ENCODE results near the gene MAMDC2.

The MAMDC2 gene

DNA sequence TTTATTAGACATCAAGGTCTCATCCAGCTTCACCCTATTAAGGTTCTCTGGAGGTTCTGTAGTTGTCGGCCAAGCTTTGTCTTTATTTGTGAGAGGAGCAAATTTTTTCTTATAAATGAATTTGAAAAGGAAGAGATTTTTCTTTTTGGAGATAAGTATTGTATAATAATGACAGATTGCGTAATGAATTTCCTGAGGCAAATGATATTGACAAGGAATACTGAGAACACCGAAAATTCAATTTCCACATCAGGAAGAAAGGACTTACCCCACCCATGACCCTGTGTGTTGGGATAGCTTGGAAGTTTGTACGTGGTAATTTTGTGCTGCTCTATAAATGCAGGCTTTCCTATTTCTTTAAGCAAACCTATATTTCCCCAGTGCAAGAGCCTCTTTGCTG, 53.5 kb downstream of the MAMDC2 start:
- Histone ChIP-seq H3K4me3 (replicated peaks; ENCODE audit: low read depth, low read length) (no peak overlapping the region), H3K27me3 (replicated peaks; ENCODE audit: control insufficient read depth, insufficient read depth, low read length) (no peaks in the 10 kb centered on the region), H3K36me3 (ENCODE audit: control insufficient read depth, insufficient read depth, low read length) (no peaks in the 10 kb centered on the region)
- TF ChIP-seq, protein P1, sequence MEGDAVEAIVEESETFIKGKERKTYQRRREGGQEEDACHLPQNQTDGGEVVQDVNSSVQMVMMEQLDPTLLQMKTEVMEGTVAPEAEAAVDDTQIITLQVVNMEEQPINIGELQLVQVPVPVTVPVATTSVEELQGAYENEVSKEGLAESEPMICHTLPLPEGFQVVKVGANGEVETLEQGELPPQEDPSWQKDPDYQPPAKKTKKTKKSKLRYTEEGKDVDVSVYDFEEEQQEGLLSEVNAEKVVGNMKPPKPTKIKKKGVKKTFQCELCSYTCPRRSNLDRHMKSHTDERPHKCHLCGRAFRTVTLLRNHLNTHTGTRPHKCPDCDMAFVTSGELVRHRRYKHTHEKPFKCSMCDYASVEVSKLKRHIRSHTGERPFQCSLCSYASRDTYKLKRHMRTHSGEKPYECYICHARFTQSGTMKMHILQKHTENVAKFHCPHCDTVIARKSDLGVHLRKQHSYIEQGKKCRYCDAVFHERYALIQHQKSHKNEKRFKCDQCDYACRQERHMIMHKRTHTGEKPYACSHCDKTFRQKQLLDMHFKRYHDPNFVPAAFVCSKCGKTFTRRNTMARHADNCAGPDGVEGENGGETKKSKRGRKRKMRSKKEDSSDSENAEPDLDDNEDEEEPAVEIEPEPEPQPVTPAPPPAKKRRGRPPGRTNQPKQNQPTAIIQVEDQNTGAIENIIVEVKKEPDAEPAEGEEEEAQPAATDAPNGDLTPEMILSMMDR (IDR thresholded peaks at IDR 0.05; ENCODE audit: insufficient read depth, low read length, poor library complexity, severe bottlenecking) = no peak
- DNase-seq (ENCODE audit: extremely low read depth, insufficient read length) = no peak

DNA sequence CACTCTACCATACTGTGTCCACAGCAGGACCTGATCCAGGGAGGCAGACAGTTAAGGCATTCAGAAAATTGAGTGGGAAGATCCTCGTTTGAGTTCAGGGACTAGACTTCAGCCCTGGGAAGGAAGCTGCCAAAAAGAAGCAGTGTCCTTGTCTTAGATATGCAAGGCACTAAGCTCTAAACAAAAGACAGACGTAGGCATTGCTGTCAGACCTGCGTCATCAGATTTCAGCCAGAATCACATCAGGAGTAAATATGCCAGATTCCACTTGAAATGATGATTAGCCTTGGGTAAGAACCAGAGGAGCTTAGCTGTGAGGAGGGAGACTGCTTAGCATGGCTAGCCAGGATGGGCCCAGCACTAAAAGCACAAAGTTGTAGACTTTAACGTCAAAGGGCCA, 56.7 kb downstream of the MAMDC2 start:
- Histone ChIP-seq H3K4me3 (replicated peaks; ENCODE audit: low read depth, low read length) (no peak overlapping the region), H3K27me3 (replicated peaks; ENCODE audit: control insufficient read depth, insufficient read depth, low read length) (no peaks in the 10 kb centered on the region), H3K36me3 (ENCODE audit: control insufficient read depth, insufficient read depth, low read length) (no peaks in the 10 kb centered on the region)
- DNase-seq (ENCODE audit: extremely low read depth, insufficient read length) = no peak
- TF ChIP-seq, protein P1 (IDR thresholded peaks at IDR 0.05; ENCODE audit: insufficient read depth, low read length, poor library complexity, severe bottlenecking) = no peak

DNA sequence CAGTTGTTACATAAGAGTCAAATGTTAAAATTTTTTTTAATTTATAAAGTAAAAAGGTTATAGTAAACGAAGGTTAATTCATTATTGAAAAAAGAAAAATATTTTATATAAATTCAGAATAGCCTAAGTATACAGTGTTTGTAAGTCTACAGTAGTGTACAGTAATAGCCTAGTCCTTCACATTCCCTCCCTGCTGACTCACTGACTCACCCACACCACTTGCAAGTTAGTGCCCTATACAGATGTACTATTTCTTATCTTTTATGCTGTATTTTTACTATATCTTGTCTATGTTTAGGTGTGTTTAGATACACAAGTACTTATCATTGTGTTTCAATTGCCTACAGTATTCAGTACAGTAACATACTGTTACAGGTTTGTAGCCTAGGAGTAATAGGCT, 57.6 kb downstream of the MAMDC2 start:
- H3K4me3 ChIP-seq (replicated peaks; ENCODE audit: low read depth, low read length) = no peak overlapping the region
- no peaks in the 10 kb centered on the region for H3K27me3 ChIP-seq (replicated peaks; ENCODE audit: control insufficient read depth, insufficient read depth, low read length)
- no peak for DNase-seq (ENCODE audit: extremely low read depth, insufficient read length)
- TF ChIP-seq, protein P1 (IDR thresholded peaks at IDR 0.05; ENCODE audit: insufficient read depth, low read length, poor library complexity, severe bottlenecking) = no peak
- H3K36me3 ChIP-seq (ENCODE audit: control insufficient read depth, insufficient read depth, low read length) = no peaks in the 10 kb centered on the region

- Histone ChIP-seq H3K4me3 (replicated peaks; ENCODE audit: low read depth, low read length) (no peak overlapping the region), H3K36me3 (ENCODE audit: control insufficient read depth, insufficient read depth, low read length) (no peaks in the 10 kb centered on the region), H3K27me3 (replicated peaks; ENCODE audit: control insufficient read depth, insufficient read depth, low read length) (no peaks in the 10 kb centered on the region)
- DNase-seq (ENCODE audit: extremely low read depth, insufficient read length) = no peak
- TF ChIP-seq, protein P1 (IDR thresholded peaks at IDR 0.05; ENCODE audit: insufficient read depth, low read length, poor library complexity, severe bottlenecking) = no peak
These were observed 61.5 kb downstream of the MAMDC2 start for GRCh38 chr9:70105147-70105546.

GRCh38 chr9:70106571-70106970, 62.9 kb downstream of the MAMDC2 start:
- no peak for DNase-seq (ENCODE audit: extremely low read depth, insufficient read length)
- TF ChIP-seq, protein P1 (IDR thresholded peaks at IDR 0.05; ENCODE audit: insufficient read depth, low read length, poor library complexity, severe bottlenecking) = no peak
- Histone ChIP-seq H3K36me3 (ENCODE audit: control insufficient read depth, insufficient read depth, low read length) (no peaks in the 10 kb centered on the region), H3K4me3 (replicated peaks; ENCODE audit: low read depth, low read length) (no peak overlapping the region), H3K27me3 (replicated peaks; ENCODE audit: control insufficient read depth, insufficient read depth, low read length) (no peaks in the 10 kb centered on the region)

DNA sequence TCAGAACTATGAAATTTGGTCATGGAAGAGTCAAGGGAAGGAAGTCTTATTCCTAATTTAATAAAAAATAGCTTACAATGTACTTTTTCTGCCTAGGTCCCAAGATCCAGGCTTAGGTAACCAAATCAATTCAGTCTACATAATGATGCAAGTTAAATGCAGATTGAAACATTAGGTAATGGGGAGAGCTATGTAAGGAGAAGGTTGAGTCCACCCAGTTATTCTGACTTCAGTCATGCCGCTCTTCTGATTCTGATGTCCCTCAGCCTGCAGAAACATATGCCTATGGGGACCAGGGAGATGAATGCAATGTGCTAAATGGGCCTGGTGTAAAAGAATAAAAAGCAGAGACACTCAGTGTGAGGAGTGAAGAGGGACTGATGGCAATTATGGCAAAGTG, 63.9 kb downstream of the MAMDC2 start:
- H3K36me3 ChIP-seq (ENCODE audit: control insufficient read depth, insufficient read depth, low read length) = no peaks in the 10 kb centered on the region
- no peaks in the 10 kb centered on the region for H3K27me3 ChIP-seq (replicated peaks; ENCODE audit: control insufficient read depth, insufficient read depth, low read length)
- H3K4me3 ChIP-seq (replicated peaks; ENCODE audit: low read depth, low read length) = no peak overlapping the region
- TF ChIP-seq, protein P1 (IDR thresholded peaks at IDR 0.05; ENCODE audit: insufficient read depth, low read length, poor library complexity, severe bottlenecking) = no peak
- DNase-seq (ENCODE audit: extremely low read depth, insufficient read length) = no peak
